Measurements from ENCODE around the gene AS3MT. TPM values are rescaled to one million over a fixed set of nuclear protein-coding genes. Genes with fewer than 3 reads are reported as not detected.

Gene AS3MT
- total RNA-seq, 2 donors from 2014 or later: 10.2 to 20.9 TPM

DNA sequence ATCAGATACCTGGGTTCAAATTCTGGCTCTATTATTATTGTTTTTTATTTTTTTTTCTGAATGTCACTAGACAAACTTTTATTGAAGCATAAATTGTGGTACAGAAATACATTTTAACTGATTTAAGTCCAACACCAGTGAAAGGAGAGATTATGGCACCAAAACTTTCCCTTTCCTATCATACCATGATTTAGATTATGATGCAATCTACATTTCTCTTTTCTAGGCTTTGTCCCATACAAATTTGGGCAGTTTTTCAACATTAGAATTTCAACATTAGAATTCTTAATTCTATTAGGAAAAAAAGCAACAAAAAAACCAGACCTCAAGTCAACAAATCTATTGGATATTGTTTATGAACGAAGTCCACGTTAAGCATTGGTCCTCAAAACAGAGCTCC, 11.0 kb downstream of the AS3MT start:
- DNase-seq: no peak
- H3K4me3 ChIP-seq (ENCODE audit: low read length): no peak overlapping the region
- no peak overlapping the region for H3K4me3 Mint-ChIP-seq
- no peaks in the 10 kb centered on the region for H3K9me3 ChIP-seq (ENCODE audit: control insufficient read depth, low read length)
- no peaks in the 10 kb centered on the region for H3K9me3 Mint-ChIP-seq
- no peak overlapping the region for H3K9ac ChIP-seq (ENCODE audit: extremely low read depth, low read length, poor library complexity, severe bottlenecking)
- no peaks in the 10 kb centered on the region for H3K4me1 ChIP-seq (ENCODE audit: control insufficient read depth, insufficient read depth, low read length)
- H3K36me3 ChIP-seq (ENCODE audit: control insufficient read depth, insufficient read depth, low read length): peaks cover 6% of the 10 kb centered on the region
- H3K27me3 ChIP-seq (ENCODE audit: control insufficient read depth, insufficient read depth, low read length, poor library complexity, severe bottlenecking): no peaks in the 10 kb centered on the region
- no peaks in the 10 kb centered on the region for H3K27me3 Mint-ChIP-seq (ENCODE audit: insufficient read depth)
- H3K27ac Mint-ChIP-seq: no peak overlapping the region
- no peaks in the 10 kb centered on the region for H3K4me1 Mint-ChIP-seq
- 90% methylated on average over 2 of the region's 2 CpGs; no CpG with 5 or more reads in 1 of the 2 experiments for WGBS, 2 experiments (ENCODE audit: insufficient coverage in 1 of 2, insufficient read length in 1 of 2)
- H3K27ac ChIP-seq (ENCODE audit: low read depth, low read length): no peak overlapping the region
- peaks cover 15% of the 10 kb centered on the region for H3K36me3 Mint-ChIP-seq (ENCODE audit: low read depth)
- TF ChIP-seq, protein P1, sequence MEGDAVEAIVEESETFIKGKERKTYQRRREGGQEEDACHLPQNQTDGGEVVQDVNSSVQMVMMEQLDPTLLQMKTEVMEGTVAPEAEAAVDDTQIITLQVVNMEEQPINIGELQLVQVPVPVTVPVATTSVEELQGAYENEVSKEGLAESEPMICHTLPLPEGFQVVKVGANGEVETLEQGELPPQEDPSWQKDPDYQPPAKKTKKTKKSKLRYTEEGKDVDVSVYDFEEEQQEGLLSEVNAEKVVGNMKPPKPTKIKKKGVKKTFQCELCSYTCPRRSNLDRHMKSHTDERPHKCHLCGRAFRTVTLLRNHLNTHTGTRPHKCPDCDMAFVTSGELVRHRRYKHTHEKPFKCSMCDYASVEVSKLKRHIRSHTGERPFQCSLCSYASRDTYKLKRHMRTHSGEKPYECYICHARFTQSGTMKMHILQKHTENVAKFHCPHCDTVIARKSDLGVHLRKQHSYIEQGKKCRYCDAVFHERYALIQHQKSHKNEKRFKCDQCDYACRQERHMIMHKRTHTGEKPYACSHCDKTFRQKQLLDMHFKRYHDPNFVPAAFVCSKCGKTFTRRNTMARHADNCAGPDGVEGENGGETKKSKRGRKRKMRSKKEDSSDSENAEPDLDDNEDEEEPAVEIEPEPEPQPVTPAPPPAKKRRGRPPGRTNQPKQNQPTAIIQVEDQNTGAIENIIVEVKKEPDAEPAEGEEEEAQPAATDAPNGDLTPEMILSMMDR (conservative IDR thresholded peaks at IDR 0.05): no peak

GRCh38 chr10:102888048-102888447, 18.8 kb downstream of the AS3MT start:
- Histone ChIP-seq H3K27ac (ENCODE audit: low read depth, low read length) (no peak overlapping the region), H3K9me3 (ENCODE audit: control insufficient read depth, low read length) (no peaks in the 10 kb centered on the region), H3K36me3 (ENCODE audit: control insufficient read depth, insufficient read depth, low read length) (no peaks in the 10 kb centered on the region), H3K4me1 (ENCODE audit: control insufficient read depth, insufficient read depth, low read length) (no peaks in the 10 kb centered on the region), H3K9ac (ENCODE audit: extremely low read depth, low read length, poor library complexity, severe bottlenecking) (no peak overlapping the region), H3K4me3 (ENCODE audit: low read length) (no peak overlapping the region), H3K27me3 (ENCODE audit: control insufficient read depth, insufficient read depth, low read length, poor library complexity, severe bottlenecking) (no peaks in the 10 kb centered on the region)
- Mint-ChIP-seq H3K27ac (no peak overlapping the region), H3K4me3 (no peak overlapping the region), H3K27me3 (ENCODE audit: insufficient read depth) (no peaks in the 10 kb centered on the region), H3K9me3 (no peaks in the 10 kb centered on the region), H3K4me1 (no peaks in the 10 kb centered on the region), H3K36me3 (ENCODE audit: low read depth) (peaks cover 26% of the 10 kb centered on the region)
- TF ChIP-seq, protein P1 (conservative IDR thresholded peaks at IDR 0.05): no peak
- DNase-seq: no peak
- no CpG with 5 or more reads among the region's 1 CpG for WGBS, 2 experiments (ENCODE audit: insufficient coverage in 1 of 2, insufficient read length in 1 of 2)

DNA sequence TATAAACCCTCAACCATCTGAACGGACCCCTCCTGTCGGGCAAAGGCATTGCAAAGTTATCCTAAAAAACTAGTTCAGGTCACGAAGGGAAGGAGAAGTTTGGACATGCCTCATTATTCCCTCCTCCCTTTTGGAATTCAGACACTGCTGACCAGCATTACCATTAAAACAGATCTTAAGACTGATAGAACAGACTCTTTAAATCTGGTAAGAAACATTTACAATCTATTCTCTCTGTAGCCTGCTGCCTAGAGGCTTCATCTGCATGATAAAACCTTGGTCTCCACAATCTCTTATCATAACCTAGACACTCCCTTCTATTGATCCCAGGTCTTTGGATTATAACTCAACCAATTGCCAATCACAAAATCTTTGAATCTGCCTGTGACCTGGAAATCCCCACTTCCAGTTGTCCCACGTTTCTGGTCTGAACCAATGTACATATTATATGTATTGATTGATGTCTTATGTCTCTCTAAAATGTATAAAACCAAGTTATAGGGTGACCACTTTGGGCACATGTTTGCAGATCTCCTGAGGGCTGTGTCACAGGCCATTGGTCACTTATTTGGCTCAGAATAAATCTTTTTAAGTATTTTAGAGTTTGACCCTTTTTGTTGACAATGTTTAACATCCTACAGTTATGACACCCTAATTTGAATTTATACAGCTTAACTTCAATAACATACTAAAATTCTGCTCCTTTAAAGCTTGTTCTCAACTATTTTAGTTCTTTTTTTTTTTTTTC, 25.4 kb downstream of the AS3MT start:
- no peak for DNase-seq
- Histone ChIP-seq H3K9me3 (ENCODE audit: control insufficient read depth, low read length) (no peaks in the 10 kb centered on the region), H3K27me3 (ENCODE audit: control insufficient read depth, insufficient read depth, low read length, poor library complexity, severe bottlenecking) (no peaks in the 10 kb centered on the region), H3K4me1 (ENCODE audit: control insufficient read depth, insufficient read depth, low read length) (no peaks in the 10 kb centered on the region), H3K36me3 (ENCODE audit: control insufficient read depth, insufficient read depth, low read length) (peaks cover 7% of the 10 kb centered on the region), H3K4me3 (ENCODE audit: low read length) (no peak overlapping the region), H3K27ac (ENCODE audit: low read depth, low read length) (no peak overlapping the region), H3K9ac (ENCODE audit: extremely low read depth, low read length, poor library complexity, severe bottlenecking) (no peak overlapping the region)
- Mint-ChIP-seq H3K27ac (peak overlapping the region; percentile 66), H3K4me1 (no peaks in the 10 kb centered on the region), H3K36me3 (ENCODE audit: low read depth) (peaks cover 27% of the 10 kb centered on the region), H3K4me3 (no peak overlapping the region), H3K9me3 (peaks cover 2% of the 10 kb centered on the region), H3K27me3 (ENCODE audit: insufficient read depth) (no peaks in the 10 kb centered on the region)
- WGBS, 2 experiments (ENCODE audit: insufficient coverage in 1 of 2, insufficient read length in 1 of 2): 67 to 95% methylated on average over 1 to 3 of the region's 4 CpGs
- TF ChIP-seq, protein P1 (conservative IDR thresholded peaks at IDR 0.05): no peak

All from endodermal cell (in vitro differentiated cells).